ENCODE measurements around the gene TREH.
A peak's percentile ranks its signal among the peaks of the same experiment; 100 is the strongest.

Gene TREH

GRCh38 chr11:118670063-118670462, 9.4 kb downstream of the TREH start:
- no peak overlapping the region for H3K4me3 ChIP-seq (ENCODE audit: low read length)
- peak; percentile 64 for DNase-seq (ENCODE audit: low read depth)
- TF ChIP-seq CTCF (IDR thresholded peaks at IDR 0.05; ENCODE audit: insufficient read depth, low read depth, low read length, missing control alignments) = no peak

GRCh38 chr11:118666371-118666770, 13.1 kb downstream of the TREH start:
- no peak for TF ChIP-seq CTCF (IDR thresholded peaks at IDR 0.05; ENCODE audit: insufficient read depth, low read depth, low read length, missing control alignments)
- H3K4me3 ChIP-seq (ENCODE audit: low read length) = no peak overlapping the region
- no peak for DNase-seq (ENCODE audit: low read depth)

GRCh38 chr11:118663902-118664301, 15.5 kb downstream of the TREH start:
- no peak overlapping the region for H3K4me3 ChIP-seq (ENCODE audit: low read length)
- no peak for TF ChIP-seq CTCF (IDR thresholded peaks at IDR 0.05; ENCODE audit: insufficient read depth, low read depth, low read length, missing control alignments)
- no peak for DNase-seq (ENCODE audit: low read depth)

GRCh38 chr11:118663381-118663780, 16.1 kb downstream of the TREH start:
- DNase-seq (ENCODE audit: low read depth) = no peak
- H3K4me3 ChIP-seq (ENCODE audit: low read length) = no peak overlapping the region
- no peak for TF ChIP-seq CTCF (IDR thresholded peaks at IDR 0.05; ENCODE audit: insufficient read depth, low read depth, low read length, missing control alignments)

- H3K4me3 ChIP-seq (ENCODE audit: low read length) = no peak overlapping the region
- DNase-seq (ENCODE audit: low read depth) = peak; percentile 44
- no peak for TF ChIP-seq CTCF (IDR thresholded peaks at IDR 0.05; ENCODE audit: insufficient read depth, low read depth, low read length, missing control alignments)
Observed at GRCh38 chr11:118662401-118663271, 16.8 kb downstream of the TREH start.

- no peak for DNase-seq (ENCODE audit: low read depth)
- H3K4me3 ChIP-seq (ENCODE audit: low read length) = no peak overlapping the region
- TF ChIP-seq CTCF (IDR thresholded peaks at IDR 0.05; ENCODE audit: insufficient read depth, low read depth, low read length, missing control alignments) = no peak
Observed at GRCh38 chr11:118661425-118662301, 17.8 kb downstream of the TREH start.
